HG03575 (cell line): ENCODE data around the gene WDR13.

Source experiments
- ATAC-seq: cut with Tn5 transposase; IDR thresholded peaks from one replicate; pipeline ENCODE4 v1.9.1; 2021; ENCODE audit not compliant: unreplicated experiment, insufficient number of reproducible peaks, low FRiP score; ENCODE audit errors: extremely low read depth

WDR13 gene

DNA sequence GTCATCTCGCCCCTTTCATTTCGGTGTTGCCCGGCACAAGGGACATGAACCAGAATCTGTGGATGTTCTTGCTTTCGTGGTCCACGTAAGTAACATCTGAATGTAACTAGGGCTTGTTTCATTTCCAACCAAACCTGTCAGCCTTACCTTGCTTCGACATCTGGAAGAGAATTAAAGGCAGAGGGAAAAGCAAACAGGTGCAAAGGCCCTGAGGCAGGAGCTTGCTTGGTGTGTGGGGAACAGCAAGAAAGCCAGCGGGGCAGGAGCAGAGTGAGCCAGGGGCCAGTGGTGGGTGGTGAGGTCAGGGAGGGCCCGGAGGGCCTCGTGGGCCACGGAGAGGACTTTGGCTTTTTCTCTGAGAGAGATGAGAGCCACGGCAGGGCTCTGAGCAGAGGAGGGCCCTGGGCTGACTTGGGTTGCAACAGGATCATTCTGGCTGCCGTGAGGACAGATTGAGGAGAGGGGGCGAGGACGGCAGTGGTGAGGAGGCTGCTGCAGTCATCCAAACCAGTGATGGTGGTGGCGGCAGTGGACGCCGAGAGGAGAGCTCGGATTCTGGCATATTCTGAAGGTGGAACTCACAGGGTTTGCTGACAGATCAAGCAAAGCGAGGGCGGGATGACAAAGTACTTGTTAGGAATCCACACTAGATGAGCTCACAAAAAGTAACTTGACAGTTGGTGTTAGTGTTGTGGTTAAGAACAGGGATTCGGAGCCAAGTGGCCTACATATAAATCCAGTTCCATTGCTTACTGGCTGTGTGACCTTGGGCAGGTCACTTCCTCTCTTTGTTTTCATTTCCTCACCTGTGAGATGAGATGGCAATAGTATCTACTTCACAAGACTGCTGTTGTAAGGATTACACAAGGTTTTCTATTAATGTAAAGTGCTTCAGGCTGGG lies 6.8 kb upstream of the WDR13 start:
- ATAC-seq, result no peak

DNA sequence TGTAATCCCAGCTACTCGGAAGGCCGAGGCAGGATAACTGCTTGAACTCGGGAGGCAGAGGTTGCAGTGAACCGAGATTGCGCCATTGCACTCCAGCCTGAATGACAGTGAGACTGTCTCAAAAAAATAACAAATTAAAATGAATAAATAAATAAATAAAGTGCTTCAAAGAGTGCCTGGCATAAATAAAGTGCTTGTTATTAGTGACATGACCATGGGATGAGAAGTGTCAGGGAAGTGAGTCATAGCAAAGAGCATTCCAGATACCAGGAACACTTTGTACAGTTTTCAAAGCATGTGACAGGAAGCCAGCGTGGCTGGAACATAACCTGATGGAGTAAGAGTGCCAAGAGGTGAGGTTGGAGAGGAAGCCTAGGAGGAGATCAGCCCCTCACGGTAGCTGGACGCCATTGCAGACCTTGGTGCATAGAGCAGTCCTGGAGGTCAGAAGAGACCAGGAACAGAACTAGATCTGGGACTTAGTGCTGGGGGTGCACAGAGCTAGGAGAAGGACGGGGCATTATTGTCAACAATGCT lies 6.0 kb upstream of the WDR13 start:
- no peak for ATAC-seq

DNA sequence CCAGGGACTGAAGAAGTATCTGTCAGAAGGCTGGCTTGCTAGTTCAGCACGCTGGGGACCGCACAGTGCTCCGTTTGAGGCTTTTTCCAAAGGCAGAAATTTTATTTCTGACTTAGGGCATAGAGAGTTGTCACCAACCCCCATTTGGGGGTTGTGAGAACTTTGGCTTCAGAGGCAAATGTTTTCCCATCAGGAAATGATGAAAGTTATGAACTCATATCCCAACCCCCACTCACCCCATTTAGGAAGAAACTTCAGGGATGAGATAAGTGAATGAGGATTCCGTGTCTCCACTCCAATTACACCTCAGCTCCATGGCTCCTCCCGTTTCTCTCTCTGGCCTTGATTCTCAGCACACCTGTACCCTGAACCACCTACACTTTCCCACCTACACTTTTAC lies 4.3 kb upstream of the WDR13 start:
- no peak for ATAC-seq

DNA sequence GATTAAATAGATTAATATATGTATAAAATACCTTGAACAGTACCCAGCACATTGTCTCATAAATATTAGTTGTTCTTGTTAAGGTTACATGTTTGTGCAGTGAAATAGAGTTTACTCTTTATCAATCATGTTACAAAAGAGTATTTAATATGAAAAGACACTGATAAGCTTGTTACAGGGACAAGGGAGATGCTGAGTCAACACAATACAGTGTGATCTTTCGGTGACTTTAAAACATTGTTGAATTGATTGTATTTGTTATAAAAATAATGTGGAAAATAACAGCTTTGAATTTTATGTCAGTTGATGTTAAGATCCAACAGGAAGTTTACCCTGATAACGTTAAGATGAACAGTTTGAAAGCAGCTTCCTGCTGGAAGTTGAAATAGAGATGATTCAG lies 1.4 kb upstream of the WDR13 start:
- no peak for ATAC-seq

DNA sequence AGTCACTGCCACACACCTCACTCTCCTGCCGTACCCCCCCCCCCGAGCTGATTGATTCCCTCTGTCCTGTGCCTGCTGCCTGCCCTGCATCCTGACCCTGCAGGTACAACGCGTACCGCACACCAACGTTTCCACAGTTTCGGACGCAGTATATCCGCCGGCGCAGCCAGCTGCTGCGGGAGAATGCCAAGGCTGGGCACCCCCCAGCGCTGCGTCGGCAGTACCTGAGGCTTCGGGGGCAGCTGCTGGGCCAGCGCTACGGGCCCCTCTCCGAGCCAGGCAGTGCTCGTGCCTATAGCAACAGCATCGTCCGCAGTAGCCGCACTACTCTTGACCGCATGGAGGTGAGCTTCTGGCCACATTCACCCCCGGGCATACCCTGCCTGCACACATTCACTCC lies 1.3 kb downstream of the WDR13 start:
- no peak for ATAC-seq

DNA sequence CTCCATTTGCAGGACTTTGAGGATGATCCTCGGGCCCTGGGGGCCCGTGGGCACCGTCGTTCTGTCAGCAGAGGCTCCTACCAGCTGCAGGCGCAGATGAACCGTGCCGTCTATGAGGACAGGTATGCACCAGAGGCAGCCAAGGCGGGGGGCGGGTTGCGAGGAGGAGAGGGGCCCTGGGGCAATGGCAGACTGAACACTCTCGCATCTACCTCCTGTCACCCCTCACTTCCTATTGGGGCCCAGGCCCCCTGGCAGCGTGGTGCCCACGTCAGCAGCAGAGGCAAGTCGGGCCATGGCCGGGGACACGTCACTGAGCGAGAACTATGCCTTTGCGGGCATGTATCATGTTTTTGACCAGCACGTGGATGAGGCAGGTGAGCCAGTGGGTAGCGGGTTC lies 2.0 kb downstream of the WDR13 start:
- no peak for ATAC-seq

DNA sequence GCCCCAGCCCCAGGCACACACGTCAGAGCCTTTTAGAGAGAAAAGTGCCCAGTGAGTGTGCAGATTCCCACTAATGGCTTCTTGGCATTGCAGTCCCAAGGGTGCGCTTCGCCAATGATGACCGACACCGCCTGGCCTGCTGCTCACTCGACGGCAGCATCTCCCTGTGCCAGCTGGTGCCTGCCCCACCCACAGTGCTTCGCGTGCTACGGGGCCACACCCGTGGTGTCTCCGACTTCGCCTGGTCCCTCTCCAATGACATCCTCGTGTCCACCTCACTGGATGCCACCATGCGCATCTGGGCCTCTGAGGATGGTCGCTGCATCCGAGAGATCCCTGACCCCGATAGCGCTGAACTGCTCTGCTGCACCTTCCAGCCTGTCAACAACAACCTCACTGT lies 2.9 kb downstream of the WDR13 start:
- no peak for ATAC-seq

- ATAC-seq, result no peak
Measured at GRCh38 chrX:48601741-48602394, 4.6 kb downstream of the WDR13 start.

DNA sequence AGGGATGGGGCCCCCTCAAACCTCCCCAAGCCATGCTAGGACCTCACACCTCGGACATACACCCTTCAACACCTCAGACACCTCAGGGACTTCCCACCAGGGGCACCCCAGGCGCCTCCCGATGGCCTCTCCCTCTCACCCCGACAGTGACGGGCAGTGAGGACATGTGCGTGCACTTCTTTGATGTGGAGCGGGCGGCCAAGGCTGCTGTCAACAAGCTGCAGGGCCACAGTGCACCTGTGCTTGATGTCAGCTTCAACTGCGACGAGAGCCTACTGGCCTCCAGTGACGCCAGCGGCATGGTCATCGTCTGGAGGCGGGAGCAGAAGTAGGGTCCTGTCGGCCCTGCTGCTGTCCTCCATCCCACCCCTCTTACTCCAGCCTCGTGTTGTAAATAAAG lies 7.4 kb downstream of the WDR13 start:
- no peak for ATAC-seq

GRCh38 chrX:48606091-48606490 lies 8.8 kb downstream of the WDR13 start:
- ATAC-seq, result no peak

GRCh38 chrX:48611703-48612102 lies 14.4 kb downstream of the WDR13 start:
- ATAC-seq, result no peak

GRCh38 chrX:48613502-48614160 lies 16.3 kb downstream of the WDR13 start:
- ATAC-seq, result no peak

DNA sequence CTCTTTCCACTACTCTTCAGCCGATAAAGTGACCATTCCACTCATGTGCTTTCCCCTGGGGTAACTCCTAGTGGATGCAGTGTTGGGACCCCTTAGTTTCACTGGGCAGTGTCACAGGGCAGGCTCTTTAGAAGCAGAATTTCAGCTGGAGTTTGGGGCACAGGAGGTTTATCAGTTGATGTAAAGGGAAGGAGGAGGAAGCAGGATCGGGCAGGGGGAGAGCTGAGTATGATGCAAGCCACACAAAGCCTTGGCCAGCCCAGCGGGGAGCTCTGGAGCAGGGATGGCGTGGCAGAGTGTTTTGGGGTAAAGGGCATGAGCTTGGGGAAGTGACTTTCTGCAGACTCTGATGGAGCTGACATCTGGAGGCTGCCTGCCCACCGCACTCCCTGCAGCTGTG lies 19.3 kb downstream of the WDR13 start:
- no peak for ATAC-seq

DNA sequence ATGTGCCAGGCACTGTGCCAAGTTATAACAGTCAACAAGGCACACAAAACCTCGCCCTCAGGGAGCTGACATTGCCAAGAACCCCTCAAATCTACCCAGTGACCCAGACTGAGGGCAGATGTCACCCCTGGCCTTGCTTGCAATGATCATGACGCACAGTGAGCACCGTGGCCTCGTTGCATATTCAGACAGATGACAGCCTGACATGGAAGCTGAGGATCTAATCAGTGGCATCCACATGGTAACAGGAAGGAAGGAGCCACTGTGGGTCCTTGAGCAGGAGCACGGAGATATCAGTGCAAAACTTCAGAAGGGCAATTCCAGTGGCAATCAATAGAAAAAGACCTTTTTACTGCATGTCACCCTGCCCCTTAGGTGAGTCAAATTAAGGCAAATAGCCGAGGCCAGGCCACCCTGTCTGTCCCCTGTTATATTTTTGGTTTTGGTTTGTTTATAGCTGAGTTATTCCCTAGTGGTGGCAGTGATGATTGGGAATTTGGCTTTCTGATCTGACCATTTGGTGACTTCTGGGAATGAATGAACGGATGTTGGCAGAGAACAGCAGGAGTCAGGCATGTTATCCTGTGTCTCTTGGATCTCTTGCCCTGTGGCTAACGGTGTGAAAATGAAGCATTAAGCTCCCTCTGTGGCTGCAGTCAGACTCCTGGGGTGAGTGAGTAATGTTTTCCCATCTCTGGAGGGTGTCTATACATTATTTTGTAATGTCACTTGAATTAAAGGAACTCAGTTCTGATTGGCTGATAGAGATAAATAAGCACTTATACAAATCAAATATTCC lies 20.4 kb downstream of the WDR13 start:
- no peak for ATAC-seq

GRCh38 chrX:48626401-48627298 lies 29.4 kb downstream of the WDR13 start:
- no peak for ATAC-seq

DNA sequence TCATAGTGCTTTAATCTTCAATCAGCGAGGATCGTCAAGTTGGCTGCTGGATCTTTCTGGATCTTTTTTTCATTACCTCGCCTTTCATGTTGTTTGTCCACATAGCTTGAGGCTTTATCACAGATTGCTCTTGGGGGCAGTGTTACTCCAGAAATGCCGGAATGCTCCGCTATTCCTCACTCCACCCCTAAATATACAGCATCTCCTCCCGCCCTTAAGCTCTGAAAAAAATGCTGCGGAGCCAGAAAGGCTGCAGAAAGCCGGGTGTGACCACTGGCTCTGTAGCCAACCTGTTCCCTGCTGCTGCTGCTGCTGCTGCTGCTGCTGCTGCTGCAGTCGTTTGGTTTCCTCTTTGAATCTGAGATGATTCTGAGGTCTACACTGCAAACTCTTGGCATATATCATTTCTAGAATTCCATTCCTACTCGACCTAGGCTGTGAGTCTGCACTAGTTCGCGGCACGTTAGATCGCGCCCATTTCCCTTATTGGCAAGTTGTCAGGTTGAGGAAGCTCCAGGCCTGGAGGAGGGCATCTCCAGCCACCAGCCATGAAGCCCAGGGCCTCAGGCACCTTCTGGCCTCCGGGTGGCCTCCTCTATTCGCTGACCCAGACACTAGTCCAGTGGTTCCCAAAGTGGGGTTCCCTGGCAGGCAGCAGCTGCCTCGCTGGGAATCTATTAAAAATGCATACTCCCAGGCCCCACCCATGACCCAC lies 34.2 kb downstream of the WDR13 start:
- no peak for ATAC-seq

GRCh38 chrX:48632207-48632606 lies 34.9 kb downstream of the WDR13 start:
- ATAC-seq, result no peak

DNA sequence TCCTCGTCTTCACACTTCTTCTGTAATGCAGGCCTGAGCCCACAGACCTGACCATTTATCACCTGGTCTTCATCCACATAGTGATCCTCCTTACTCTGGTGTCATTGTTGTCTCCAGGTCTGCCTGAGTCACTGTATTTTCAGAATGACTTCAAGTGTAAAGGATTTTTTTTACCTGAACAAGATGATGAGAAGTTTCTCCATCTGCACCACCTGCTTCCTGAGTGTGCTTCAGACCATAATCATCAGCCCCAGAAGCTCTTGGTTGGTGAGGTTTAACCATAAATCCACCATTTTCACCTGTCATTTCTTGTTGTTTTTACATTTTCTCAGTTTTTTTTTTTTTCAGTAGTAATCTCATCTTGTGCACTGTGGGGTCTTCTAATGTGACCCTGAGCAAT lies 39.0 kb downstream of the WDR13 start:
- no peak for ATAC-seq
